H9 (cell line): ENCODE data around the gene LIM2. TPM values are rescaled to one million over a fixed set of nuclear protein-coding genes. Genes with fewer than 3 reads are reported as not detected.

Experiments used
- DNase-seq: peaks from one replicate; pipeline ENCODE4 v3.0.0-alpha.2; 2017
- H2AFZ ChIP-seq: one replicate; pipeline ENCODE4 v1.6.1; 2013; ENCODE audit warnings: mild to moderate bottlenecking, low read length, control low read depth, moderate library complexity
- H2AK5ac ChIP-seq: 2 replicates; pipeline ENCODE4 v1.6.1; 2013; ENCODE audit warnings: low read length, control low read depth, mixed read lengths; ENCODE audit not compliant: insufficient read length
- H2BK120ac ChIP-seq: one replicate; pipeline ENCODE4 v1.6.1; 2013; ENCODE audit warnings: low read depth, mild to moderate bottlenecking, low read length, control low read depth, inconsistent platforms; ENCODE audit not compliant: poor library complexity, severe bottlenecking
- H2BK12ac ChIP-seq: 2 replicates; pipeline ENCODE4 v1.6.1; 2013; ENCODE audit warnings: low read length, control low read depth, mixed read lengths, low read depth; ENCODE audit not compliant: insufficient read length
- H2BK15ac ChIP-seq: 2 replicates; pipeline ENCODE4 v1.6.1; 2013; ENCODE audit warnings: low read depth, low read length, control low read depth
- H2BK20ac ChIP-seq: one replicate; pipeline ENCODE4 v1.6.1; 2013; ENCODE audit warnings: low read depth, mild to moderate bottlenecking, low read length, control low read depth, inconsistent platforms; ENCODE audit not compliant: poor library complexity, severe bottlenecking
- H2BK5ac ChIP-seq: 2 replicates; pipeline ENCODE4 v1.6.1; 2013; ENCODE audit warnings: low read length, control low read depth, mixed read lengths; ENCODE audit not compliant: insufficient read length
- H3K14ac ChIP-seq: 2 replicates; pipeline ENCODE4 v1.6.1; 2013; ENCODE audit warnings: low read length, control low read depth; ENCODE audit not compliant: insufficient read depth
- H3K18ac ChIP-seq: 2 replicates; pipeline ENCODE4 v1.6.1; 2013; ENCODE audit warnings: low read depth, mild to moderate bottlenecking, mixed read lengths, low read length, control low read depth; ENCODE audit not compliant: insufficient read length
- H3K23ac ChIP-seq: 2 replicates; pipeline ENCODE4 v1.6.1; 2013; ENCODE audit warnings: low read length, control low read depth, mixed read lengths, low read depth; ENCODE audit not compliant: insufficient read length
- H3K23me2 ChIP-seq: 2 replicates; pipeline ENCODE4 v1.6.1; 2013; ENCODE audit warnings: low read depth, mild to moderate bottlenecking, mixed read lengths, low read length, control low read depth; ENCODE audit not compliant: insufficient read length, poor library complexity, severe bottlenecking
- H3K27ac ChIP-seq: 2 replicates; pipeline ENCODE4 v1.5.1; 2013; ENCODE audit warnings: low read length, control low read depth, mixed read lengths, low read depth; ENCODE audit not compliant: insufficient read length
- H3K27me3 ChIP-seq: 2 replicates; pipeline ENCODE4 v1.6.1; 2013; ENCODE audit warnings: low read length, control low read depth, inconsistent platforms; ENCODE audit not compliant: insufficient read depth
- H3K4ac ChIP-seq: 2 replicates; pipeline ENCODE4 v1.6.1; 2013; ENCODE audit warnings: low read depth, mild to moderate bottlenecking, control low read depth, inconsistent platforms, low read length, moderate library complexity
- H3K4me1 ChIP-seq: 2 replicates; pipeline ENCODE4 v1.6.1; 2013; ENCODE audit warnings: low read length, control low read depth, inconsistent platforms; ENCODE audit not compliant: insufficient read depth
- H3K4me2 ChIP-seq: 2 replicates; pipeline ENCODE4 v1.6.1; 2013; ENCODE audit warnings: low read length, control low read depth, mixed read lengths; ENCODE audit not compliant: insufficient read length, insufficient read depth
- H3K56ac ChIP-seq: 2 replicates; pipeline ENCODE4 v1.6.1; 2013; ENCODE audit warnings: low read depth, mild to moderate bottlenecking, mixed read lengths, low read length, control low read depth; ENCODE audit not compliant: insufficient read length
- H3K79me1 ChIP-seq: 2 replicates; pipeline ENCODE4 v1.6.1; 2013; ENCODE audit warnings: low read depth, mild to moderate bottlenecking, moderate library complexity, low read length, control low read depth, inconsistent platforms; ENCODE audit not compliant: insufficient read depth, poor library complexity, severe bottlenecking
- H3K79me2 ChIP-seq: 2 replicates; pipeline ENCODE4 v1.6.1; 2013; ENCODE audit warnings: low read length, control low read depth, inconsistent platforms; ENCODE audit not compliant: insufficient read depth
- H3K9ac ChIP-seq: 2 replicates; pipeline ENCODE4 v1.6.1; 2013; ENCODE audit warnings: low read length, control low read depth, mixed read lengths; ENCODE audit not compliant: insufficient read length; ENCODE audit errors: extremely low read depth
- H3K9me3 ChIP-seq: one replicate; pipeline ENCODE4 v1.6.1; 2013; ENCODE audit warnings: low read depth, low read length, inconsistent platforms; ENCODE audit not compliant: control insufficient read depth
- H3T11ph ChIP-seq: one replicate; pipeline ENCODE4 v1.6.1; 2013; ENCODE audit warnings: mild to moderate bottlenecking, low read length, control low read depth, inconsistent platforms
- H4K20me1 ChIP-seq: one replicate; pipeline ENCODE4 v1.6.1; 2013; ENCODE audit not compliant: control insufficient read depth, insufficient read length, insufficient read depth
- H4K5ac ChIP-seq: 2 replicates; pipeline ENCODE4 v1.6.1; 2013; ENCODE audit warnings: low read depth, mild to moderate bottlenecking, mixed read lengths, low read length, control low read depth; ENCODE audit not compliant: insufficient read length
- H4K8ac ChIP-seq: replicated peaks from 2 replicates; pipeline ENCODE4 v1.6.1; 2013; ENCODE audit warnings: low read length, control low read depth, mixed read lengths, low read depth; ENCODE audit not compliant: insufficient read length
- H4K91ac ChIP-seq: 2 replicates; pipeline ENCODE4 v1.6.1; 2013; ENCODE audit warnings: low read depth, mild to moderate bottlenecking, moderate library complexity, mixed read lengths, low read length, control low read depth; ENCODE audit not compliant: insufficient read length
- H3K27ac Mint-ChIP-seq, 3 experiments: 2 replicates in 2 of 3; 3 replicates in 1 of 3; pipeline ENCODE4 v1.8.0; 2020 to 2021; ENCODE audit warnings: mixed read lengths in 3 of 3, mild to moderate bottlenecking in 1 of 3, moderate library complexity in 1 of 3
- H3K27me3 Mint-ChIP-seq: 2 replicates; pipeline ENCODE4 v1.8.0; 2021; ENCODE audit warnings: low read depth, mild to moderate bottlenecking, moderate library complexity, mixed read lengths
- H3K36me3 Mint-ChIP-seq, 3 experiments: 2 replicates in 2 of 3; 3 replicates in 1 of 3; pipeline ENCODE4 v1.8.0; 2020 to 2021; ENCODE audit warnings: low read depth in 3 of 3, mixed read lengths in 3 of 3; ENCODE audit not compliant: insufficient read depth in 1 of 3
- H3K4me1 Mint-ChIP-seq, 2 experiments: 2 replicates each; pipeline ENCODE4 v1.8.0; 2020; ENCODE audit warnings: mixed read lengths in 2 of 2
- H3K4me3 Mint-ChIP-seq, 2 experiments: 2 replicates in 1 of 2; 3 replicates in 1 of 2; pipeline ENCODE4 v1.8.0; 2020 to 2021; ENCODE audit warnings: mild to moderate bottlenecking in 2 of 2, mixed read lengths in 2 of 2, moderate library complexity in 1 of 2
- H3K9me3 Mint-ChIP-seq, 2 experiments: 2 replicates in 1 of 2; 3 replicates in 1 of 2; pipeline ENCODE4 v1.8.0; 2020; ENCODE audit warnings: mild to moderate bottlenecking in 2 of 2, mixed read lengths in 2 of 2, moderate library complexity in 1 of 2
- CTCF ChIP-seq: fragments of 200-600 bp; sonication (generic); conservative IDR thresholded peaks from 3 replicates; pipeline ENCODE4 v1.8.0; 2021; ENCODE audit warnings: antibody characterized with exemption, mild to moderate bottlenecking
- WGBS: extraction: QIAGEN DNeasy Blood & Tissue Kit; methylation state at CpG from one replicate; pipeline ENCODE4 v1.1.7; 2013; ENCODE audit warnings: missing lambda C conversion rate, low lambda C conversion rate, mixed read lengths; ENCODE audit not compliant: insufficient read length; ENCODE audit errors: extremely low coverage; 5-methylcytosine and 5-hydroxymethylcytosine counted together
- total RNA-seq: library from RNA; stranded (reverse); gene quantifications from 2 replicates; pipeline ENCODE4 v1.2.1, GENCODE V29; 2021

LIM2 gene
- total RNA-seq, 1 experiment from 2014 or later, result not detected

- no peaks in the 10 kb centered on the region for H3K27me3 ChIP-seq
- H3K27ac Mint-ChIP-seq, result no peak overlapping the region; a peak in 1 of 7 replicates
These were observed 1.4 kb upstream of the LIM2 start for GRCh38 chr19:51389143-51389542.

More at GRCh38 chr19:51389143-51389542, 1.4 kb upstream of the LIM2 start:
- no peaks in the 10 kb centered on the region for H3K79me1 ChIP-seq
- H3T11ph ChIP-seq, result no peak overlapping the region
- no peak overlapping the region for H2AFZ ChIP-seq
- no CpG with 5 or more reads among the region's 14 CpGs for WGBS
- H3K4me3 Mint-ChIP-seq, result no peak overlapping the region; a peak in 1 of 5 replicates
- H3K23me2 ChIP-seq, result peaks cover 4% of the 10 kb centered on the region
- no peak for TF ChIP-seq CTCF
- H3K4me1 Mint-ChIP-seq, result peaks cover 10 to 32% of the 10 kb centered on the region in 2 experiments
- no peak for DNase-seq
- no peak overlapping the region for H3K9ac ChIP-seq
- no peak overlapping the region for H3K23ac ChIP-seq
- no peak overlapping the region for H2BK120ac ChIP-seq
- no peak overlapping the region for H4K91ac ChIP-seq
- no peak overlapping the region for H4K5ac ChIP-seq
- H3K14ac ChIP-seq, result no peak overlapping the region
- H3K79me2 ChIP-seq, result no peaks in the 10 kb centered on the region
- no peaks in the 10 kb centered on the region for H3K4me1 ChIP-seq
- H4K20me1 ChIP-seq, result no peaks in the 10 kb centered on the region
- no peak overlapping the region for H3K4me2 ChIP-seq
- H3K27me3 Mint-ChIP-seq, result peaks cover 3% of the 10 kb centered on the region
- H3K9me3 Mint-ChIP-seq, result no peaks in the 10 kb centered on the region; a peak in 1 of 5 replicates
- no peak overlapping the region for H2BK12ac ChIP-seq
- no peak overlapping the region for H2BK5ac ChIP-seq
- H3K27ac ChIP-seq, result no peak overlapping the region
- H2BK20ac ChIP-seq, result no peak overlapping the region
- H2BK15ac ChIP-seq, result no peak overlapping the region
- no peaks in the 10 kb centered on the region for H3K9me3 ChIP-seq
- H3K56ac ChIP-seq, result no peak overlapping the region
- no peak overlapping the region for H4K8ac ChIP-seq
- no peaks in the 10 kb centered on the region for H3K36me3 Mint-ChIP-seq
- H2AK5ac ChIP-seq, result no peak overlapping the region
- H3K18ac ChIP-seq, result no peak overlapping the region
- H3K4ac ChIP-seq, result no peak overlapping the region
